ENCODE data around the gene PGD.

The PGD gene

DNA sequence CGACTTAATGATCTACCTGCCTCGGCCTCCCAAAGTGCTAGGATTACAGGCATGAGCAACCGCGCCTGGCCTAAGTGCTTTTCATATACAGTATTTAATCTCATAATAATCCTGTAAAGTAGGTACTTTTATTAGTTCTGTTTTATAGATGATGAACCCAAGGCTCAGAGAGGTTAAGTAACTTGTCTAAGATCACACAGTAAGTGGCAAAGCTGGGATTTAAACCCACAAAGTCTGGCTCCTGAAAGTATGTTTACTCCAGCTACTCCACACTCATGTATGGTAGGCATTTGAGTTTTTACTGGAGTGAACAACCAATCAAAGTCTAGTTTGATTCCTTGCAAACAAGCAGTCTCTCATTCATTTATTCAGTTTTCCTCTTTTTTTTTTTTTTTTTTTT is 71.2 kb downstream of the PGD start:
- Histone ChIP-seq H3K36me3 (ENCODE audit: control insufficient read depth, insufficient read depth, low read length) (peaks cover 15% of the 10 kb centered on the region), H3K27ac (ENCODE audit: insufficient read depth, low read length, poor library complexity, severe bottlenecking) (no peak overlapping the region)
- DNase-seq: no peak

More for the DNA sequence above, 71.2 kb downstream of the PGD start:
- Histone ChIP-seq H3K9me3 (ENCODE audit: control insufficient read depth, low read length) (no peaks in the 10 kb centered on the region), H3K4me1 (ENCODE audit: control insufficient read depth, insufficient read depth, low read length, poor library complexity, severe bottlenecking) (peaks cover 16% of the 10 kb centered on the region), H3K4me3 (ENCODE audit: insufficient read depth, low read depth, low read length, poor library complexity, severe bottlenecking) (no peak overlapping the region), H3K27me3 (replicated peaks; ENCODE audit: control insufficient read depth, insufficient read depth, low read length, poor library complexity, severe bottlenecking) (no peaks in the 10 kb centered on the region)
